Mesendoderm (in vitro differentiated cells): ENCODE measurements around the gene CRAMP1.

Source experiments
- DNase-seq: peaks from one replicate; pipeline ENCODE4 v3.0.0; 2013
- H2AK5ac ChIP-seq: 2 replicates; pipeline ENCODE4 v1.6.1; 2013; ENCODE audit warnings: low read length, inconsistent platforms
- H2BK120ac ChIP-seq: 2 replicates; pipeline ENCODE4 v1.6.1; 2013; ENCODE audit warnings: low read depth, mild to moderate bottlenecking, low read length, moderate library complexity, mixed read lengths
- H2BK15ac ChIP-seq: replicated peaks from 2 replicates; pipeline ENCODE4 v1.6.1; 2013; ENCODE audit warnings: low read depth, mild to moderate bottlenecking, moderate library complexity
- H2BK5ac ChIP-seq: 2 replicates; pipeline ENCODE4 v1.6.1; 2013; ENCODE audit warnings: low read length, inconsistent platforms
- H3K18ac ChIP-seq: 2 replicates; pipeline ENCODE4 v1.6.1; 2013; ENCODE audit warnings: mild to moderate bottlenecking, low read length, mixed read lengths
- H3K23ac ChIP-seq: one replicate; pipeline ENCODE4 v1.6.1; 2013; ENCODE audit warnings: low read length
- H3K27ac ChIP-seq: 2 replicates; pipeline ENCODE4 v1.5.1; 2013; ENCODE audit warnings: low read depth, mild to moderate bottlenecking, inconsistent platforms, low read length, moderate library complexity
- H3K27me3 ChIP-seq: 2 replicates; pipeline ENCODE4 v1.6.1; 2013; ENCODE audit warnings: low read length, control low read depth, mild to moderate bottlenecking, inconsistent platforms; ENCODE audit not compliant: insufficient read depth, poor library complexity
- H3K36me3 ChIP-seq: 2 replicates; pipeline ENCODE4 v1.6.1; 2013; ENCODE audit warnings: low read length, inconsistent platforms; ENCODE audit not compliant: control insufficient read depth, insufficient read depth
- H3K4ac ChIP-seq: one replicate; pipeline ENCODE4 v1.6.1; 2013; ENCODE audit warnings: low read depth, mild to moderate bottlenecking, low read length, moderate library complexity
- H3K4me1 ChIP-seq: 2 replicates; pipeline ENCODE4 v1.6.1; 2013; ENCODE audit warnings: low read depth, low read length, inconsistent platforms; ENCODE audit not compliant: control insufficient read depth
- H3K4me2 ChIP-seq: 2 replicates; pipeline ENCODE4 v1.6.1; 2013; ENCODE audit warnings: low read length
- H3K4me3 ChIP-seq: 2 replicates; pipeline ENCODE4 v1.5.1; 2013; ENCODE audit warnings: mild to moderate bottlenecking, low read length
- H3K56ac ChIP-seq: one replicate; pipeline ENCODE4 v1.6.1; 2013; ENCODE audit warnings: low read length
- H3K79me1 ChIP-seq: 2 replicates; pipeline ENCODE4 v1.6.1; 2013; ENCODE audit warnings: low read length, inconsistent platforms
- H3K79me2 ChIP-seq: 2 replicates; pipeline ENCODE4 v1.6.1; 2013; ENCODE audit warnings: mild to moderate bottlenecking, low read length; ENCODE audit not compliant: control insufficient read depth, insufficient read depth
- H3K9ac ChIP-seq: 2 replicates; pipeline ENCODE4 v1.6.1; 2013; ENCODE audit warnings: low read length, inconsistent platforms
- H4K5ac ChIP-seq: one replicate; pipeline ENCODE4 v1.6.1; 2013; ENCODE audit warnings: low read length
- H4K8ac ChIP-seq: one replicate; pipeline ENCODE4 v1.6.1; 2013; ENCODE audit warnings: low read depth, mild to moderate bottlenecking, control low read depth, low read length, moderate library complexity
- WGBS: extraction: QIAGEN DNeasy Blood & Tissue Kit; methylation state at CpG from one replicate; pipeline ENCODE4 v1.1.7; 2013; ENCODE audit warnings: low lambda C conversion rate, missing lambda C conversion rate; ENCODE audit not compliant: insufficient coverage; ENCODE audit errors: extremely low coverage; 5-methylcytosine and 5-hydroxymethylcytosine counted together

Gene CRAMP1

GRCh38 chr16:1580256-1580655 is 31.9 kb upstream of the CRAMP1 start:
- Histone ChIP-seq H3K4ac (no peak overlapping the region), H3K79me1 (no peaks in the 10 kb centered on the region), H3K18ac (no peak overlapping the region), H3K4me2 (no peak overlapping the region), H3K4me1 (no peaks in the 10 kb centered on the region), H3K23ac (no peak overlapping the region), H3K36me3 (no peaks in the 10 kb centered on the region), H3K56ac (no peak overlapping the region), H2BK15ac (no peak overlapping the region), H4K8ac (no peak overlapping the region), H3K79me2 (no peaks in the 10 kb centered on the region), H3K4me3 (no peak overlapping the region), H2BK120ac (no peak overlapping the region), H3K27me3 (no peaks in the 10 kb centered on the region), H3K9ac (no peak overlapping the region), H2BK5ac (no peak overlapping the region), H3K27ac (no peak overlapping the region), H2AK5ac (no peak overlapping the region), H4K5ac (no peak overlapping the region)
- WGBS: no CpG with 5 or more reads among the region's 12 CpGs
- DNase-seq: no peak

- no peaks in the 10 kb centered on the region for H3K27me3 ChIP-seq
- H4K8ac ChIP-seq: no peak overlapping the region
- H3K4me3 ChIP-seq: no peak overlapping the region
- no peak overlapping the region for H3K23ac ChIP-seq
- no peak overlapping the region for H3K4me2 ChIP-seq
- DNase-seq: no peak
- no peak overlapping the region for H3K4ac ChIP-seq
- no peak overlapping the region for H3K27ac ChIP-seq
- no peak overlapping the region for H2BK5ac ChIP-seq
- H3K79me2 ChIP-seq: no peaks in the 10 kb centered on the region
- no peak overlapping the region for H3K56ac ChIP-seq
- no peak overlapping the region for H2BK15ac ChIP-seq
- no peaks in the 10 kb centered on the region for H3K36me3 ChIP-seq
- H2AK5ac ChIP-seq: no peak overlapping the region
- H3K79me1 ChIP-seq: no peaks in the 10 kb centered on the region
- no CpG with 5 or more reads among the region's 6 CpGs for WGBS
- no peak overlapping the region for H3K18ac ChIP-seq
- H4K5ac ChIP-seq: no peak overlapping the region
- H3K9ac ChIP-seq: no peak overlapping the region
- no peaks in the 10 kb centered on the region for H3K4me1 ChIP-seq
- no peak overlapping the region for H2BK120ac ChIP-seq
Measured at GRCh38 chr16:1580956-1581355, 31.2 kb upstream of the CRAMP1 start.

- no peak overlapping the region for H2AK5ac ChIP-seq
- no peak overlapping the region for H3K23ac ChIP-seq
- no peaks in the 10 kb centered on the region for H3K79me1 ChIP-seq
- H4K5ac ChIP-seq: no peak overlapping the region
- H3K27ac ChIP-seq: no peak overlapping the region
- no peak overlapping the region for H2BK5ac ChIP-seq
- no peaks in the 10 kb centered on the region for H3K79me2 ChIP-seq
- no peak overlapping the region for H2BK15ac ChIP-seq
- no peak overlapping the region for H3K9ac ChIP-seq
- no peak overlapping the region for H3K4ac ChIP-seq
- no peak overlapping the region for H3K56ac ChIP-seq
- no peaks in the 10 kb centered on the region for H3K36me3 ChIP-seq
- no peak overlapping the region for H2BK120ac ChIP-seq
- no CpG with 5 or more reads among the region's 9 CpGs for WGBS
- DNase-seq: no peak
- H3K4me1 ChIP-seq: no peaks in the 10 kb centered on the region
- no peak overlapping the region for H3K4me3 ChIP-seq
- H3K27me3 ChIP-seq: no peaks in the 10 kb centered on the region
- H3K18ac ChIP-seq: no peak overlapping the region
- no peak overlapping the region for H4K8ac ChIP-seq
- H3K4me2 ChIP-seq: no peak overlapping the region
Measured at GRCh38 chr16:1581804-1582203, 30.4 kb upstream of the CRAMP1 start.

- no peak overlapping the region for H3K27ac ChIP-seq
- H3K56ac ChIP-seq: no peak overlapping the region
- H3K9ac ChIP-seq: no peak overlapping the region
- no peak overlapping the region for H4K5ac ChIP-seq
- no peaks in the 10 kb centered on the region for H3K27me3 ChIP-seq
- no peaks in the 10 kb centered on the region for H3K4me1 ChIP-seq
- no peaks in the 10 kb centered on the region for H3K36me3 ChIP-seq
- H3K18ac ChIP-seq: no peak overlapping the region
- no peaks in the 10 kb centered on the region for H3K79me1 ChIP-seq
- H2BK120ac ChIP-seq: no peak overlapping the region
- no peak overlapping the region for H3K4me3 ChIP-seq
- H3K79me2 ChIP-seq: no peaks in the 10 kb centered on the region
- H2AK5ac ChIP-seq: no peak overlapping the region
- no peak overlapping the region for H3K23ac ChIP-seq
- H2BK15ac ChIP-seq: no peak overlapping the region
- no peak overlapping the region for H3K4me2 ChIP-seq
- no peak for DNase-seq
- no peak overlapping the region for H4K8ac ChIP-seq
- H3K4ac ChIP-seq: no peak overlapping the region
- no CpG with 5 or more reads among the region's 15 CpGs for WGBS
- no peak overlapping the region for H2BK5ac ChIP-seq
Measured at GRCh38 chr16:1583180-1583579, 29.0 kb upstream of the CRAMP1 start.

- no peaks in the 10 kb centered on the region for H3K4me1 ChIP-seq
Measured at GRCh38 chr16:1584926-1585484, 27.2 kb upstream of the CRAMP1 start.

GRCh38 chr16:1590366-1590765 is 21.8 kb upstream of the CRAMP1 start:
- no peak overlapping the region for H3K18ac ChIP-seq
- H3K4me1 ChIP-seq: no peaks in the 10 kb centered on the region
- H3K79me1 ChIP-seq: no peaks in the 10 kb centered on the region
- WGBS: no CpG with 5 or more reads among the region's 6 CpGs
- H3K9ac ChIP-seq: no peak overlapping the region
- H3K4me2 ChIP-seq: no peak overlapping the region
- no peaks in the 10 kb centered on the region for H3K36me3 ChIP-seq
- no peak overlapping the region for H2BK5ac ChIP-seq
- H3K27ac ChIP-seq: no peak overlapping the region
- no peaks in the 10 kb centered on the region for H3K79me2 ChIP-seq
- H3K4ac ChIP-seq: no peak overlapping the region
- no peak overlapping the region for H4K5ac ChIP-seq
- no peak for DNase-seq
- no peak overlapping the region for H4K8ac ChIP-seq
- H3K23ac ChIP-seq: no peak overlapping the region
- H3K4me3 ChIP-seq: no peak overlapping the region
- H3K27me3 ChIP-seq: no peaks in the 10 kb centered on the region
- no peak overlapping the region for H2BK15ac ChIP-seq
- no peak overlapping the region for H3K56ac ChIP-seq
- no peak overlapping the region for H2AK5ac ChIP-seq
- H2BK120ac ChIP-seq: no peak overlapping the region

More at GRCh38 chr16:1584926-1585484, 27.2 kb upstream of the CRAMP1 start:
- Histone ChIP-seq H4K8ac (no peak overlapping the region), H3K23ac (no peak overlapping the region), H3K18ac (no peak overlapping the region), H3K4me3 (no peak overlapping the region), H3K27me3 (no peaks in the 10 kb centered on the region), H3K4ac (no peak overlapping the region), H2BK120ac (no peak overlapping the region), H4K5ac (no peak overlapping the region), H3K56ac (no peak overlapping the region), H3K79me2 (no peaks in the 10 kb centered on the region), H3K79me1 (no peaks in the 10 kb centered on the region), H2BK15ac (no peak overlapping the region), H3K36me3 (no peaks in the 10 kb centered on the region), H2AK5ac (no peak overlapping the region), H2BK5ac (no peak overlapping the region), H3K4me2 (no peak overlapping the region), H3K27ac (no peak overlapping the region), H3K9ac (no peak overlapping the region)
- DNase-seq: no peak
- no CpG with 5 or more reads among the region's 8 CpGs for WGBS
